RCC 7860 (cell line): ENCODE data around the gene TACC3.
A peak's percentile ranks its signal among the peaks of the same experiment; 100 is the strongest.

Experiments
- DNase-seq: peaks from one replicate; pipeline ENCODE4 v3.0.0-alpha.2; 2015; ENCODE audit warnings: low spot score
- FAIRE-seq: peaks from 2 replicates; lab custom pipeline; 2012; peaks lifted over from hg19 to GRCh38; lab: Jason Lieb, UNC

TACC3 gene

GRCh38 chr4:1743975-1744374 is 22.7 kb downstream of the TACC3 start:
- no peak for DNase-seq
- no peak for FAIRE-seq

- DNase-seq, result no peak
- FAIRE-seq, result no peak
Observed at GRCh38 chr4:1744552-1744951, 23.2 kb downstream of the TACC3 start.

- FAIRE-seq (no peak), DNase-seq (no peak)
Observed at GRCh38 chr4:1745165-1745564, 23.8 kb downstream of the TACC3 start.

DNA sequence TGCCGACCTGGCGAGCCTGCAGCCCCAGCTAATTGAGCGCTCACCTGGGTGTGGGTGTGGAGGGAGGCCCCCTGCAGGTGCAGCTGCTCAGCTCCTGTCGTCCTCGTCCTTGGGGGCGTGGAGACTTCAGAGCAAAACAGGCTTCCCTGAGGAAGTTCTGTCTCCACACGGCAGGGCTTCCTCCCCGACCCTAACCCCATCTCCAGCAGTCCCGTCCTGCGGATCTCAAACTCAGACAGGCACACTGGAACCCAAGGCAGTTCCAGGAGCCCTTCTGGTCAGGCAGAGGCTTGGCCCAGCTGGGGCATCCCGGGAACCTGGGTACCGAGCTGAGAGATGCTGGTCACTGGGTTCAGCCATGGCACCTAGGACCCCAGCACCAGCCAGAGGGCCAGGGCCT is 24.4 kb downstream of the TACC3 start:
- DNase-seq (no peak), FAIRE-seq (no peak)

DNA sequence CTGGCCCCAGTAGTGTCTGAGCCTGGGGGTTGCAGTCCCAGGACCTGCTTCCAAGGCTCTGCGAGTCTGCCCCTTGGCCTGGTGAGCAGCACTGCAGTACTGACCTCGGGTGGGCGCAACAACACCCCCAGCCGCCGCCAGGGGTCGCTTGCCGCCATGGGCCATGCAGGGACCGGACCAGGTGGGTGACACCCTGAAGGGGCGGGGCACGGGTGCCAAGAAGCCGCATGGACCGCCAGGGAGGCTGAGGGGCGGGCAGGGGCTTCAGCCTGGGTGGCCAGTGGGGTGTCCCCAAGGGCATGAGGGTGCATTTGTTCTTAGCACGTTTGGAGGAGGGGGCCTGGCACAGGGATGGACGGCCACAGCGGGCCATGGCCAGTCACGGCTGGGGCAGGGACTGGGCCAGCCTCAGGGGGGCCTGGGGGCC is 25.0 kb downstream of the TACC3 start:
- FAIRE-seq (no peak), DNase-seq (peak; percentile 51)

DNA sequence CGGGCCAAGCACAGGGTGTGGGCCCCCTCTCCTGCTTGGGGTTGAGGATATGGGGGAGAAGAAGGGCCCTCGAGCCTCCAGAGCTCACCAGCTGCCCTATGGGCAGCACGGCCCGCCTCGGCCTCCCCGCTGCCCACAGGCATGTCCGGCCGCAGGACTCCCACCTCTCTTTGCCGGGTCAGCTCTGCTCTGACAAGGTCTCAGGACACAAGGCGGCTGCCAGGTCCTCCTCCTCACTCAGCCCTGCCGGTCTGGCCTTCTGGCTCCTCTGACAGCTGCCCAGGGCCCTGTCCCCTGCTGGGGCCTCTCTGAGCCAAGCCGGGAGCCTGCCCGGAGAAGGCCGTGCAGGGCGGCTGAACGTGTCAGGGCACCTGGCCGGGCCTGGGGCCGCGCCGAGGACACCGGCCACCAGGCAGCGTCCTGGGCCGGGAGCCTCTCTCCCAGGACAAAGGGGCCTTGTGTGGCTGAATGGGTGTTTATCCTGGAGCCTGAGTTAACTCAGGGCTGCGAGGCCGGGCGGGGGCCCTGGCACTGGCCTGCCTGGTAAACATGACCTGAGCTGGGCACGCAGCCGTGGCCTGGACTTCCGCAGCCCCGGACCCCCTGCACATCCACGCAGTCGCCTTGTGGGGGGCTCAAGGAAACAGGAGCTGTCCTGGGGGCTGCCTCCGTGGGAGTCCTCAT is 25.7 kb downstream of the TACC3 start:
- DNase-seq, result no peak
- FAIRE-seq, result no peak

DNA sequence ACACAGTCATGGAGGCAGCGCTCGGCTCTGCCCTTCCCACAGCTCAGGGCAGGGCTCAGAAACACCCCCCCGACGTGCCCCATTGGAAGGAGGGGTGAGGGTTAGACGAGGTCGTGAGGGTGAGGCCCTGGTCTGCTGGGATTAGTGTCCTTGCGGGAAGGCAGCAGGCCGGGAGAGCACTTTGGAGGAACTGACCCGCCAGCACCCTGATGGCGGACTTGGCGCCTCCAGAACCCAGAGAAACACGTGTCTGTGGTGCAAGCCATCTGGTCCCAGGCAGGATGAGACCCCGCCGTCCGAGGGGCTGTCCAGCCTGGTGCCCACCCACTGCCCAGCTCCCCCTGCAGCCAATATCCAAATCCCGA is 26.3 kb downstream of the TACC3 start:
- FAIRE-seq, result no peak
- no peak for DNase-seq

DNA sequence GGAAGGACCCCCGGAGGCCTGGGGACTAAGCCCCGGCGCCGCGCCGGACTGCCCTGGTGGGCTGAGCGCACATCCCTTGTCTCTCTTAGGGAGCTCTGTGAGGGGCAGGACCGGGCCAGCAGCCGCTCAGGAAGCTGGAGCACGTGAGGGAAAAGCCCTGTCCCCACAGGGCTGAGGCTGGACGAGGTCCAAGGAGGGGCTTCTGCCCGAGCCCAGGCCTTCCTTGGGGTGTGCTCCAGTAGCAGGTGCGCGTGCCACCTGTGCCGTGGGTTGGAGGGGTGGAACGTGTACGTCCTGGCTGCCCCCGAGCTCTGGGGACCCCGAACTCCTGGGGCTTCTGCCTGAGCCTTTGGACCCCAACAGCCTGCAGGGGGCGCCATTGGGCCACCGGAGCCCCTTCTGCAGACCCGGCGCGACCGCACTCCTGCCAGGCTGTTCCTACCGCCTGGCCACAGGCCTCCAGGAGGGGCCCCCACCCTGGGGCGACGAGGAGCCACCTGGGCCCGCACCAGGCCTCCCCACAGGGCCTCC is 27.2 kb downstream of the TACC3 start:
- FAIRE-seq, result no peak
- peak; percentile 60 for DNase-seq

GRCh38 chr4:1749370-1749769 is 28.0 kb downstream of the TACC3 start:
- FAIRE-seq, result no peak
- DNase-seq, result no peak

DNA sequence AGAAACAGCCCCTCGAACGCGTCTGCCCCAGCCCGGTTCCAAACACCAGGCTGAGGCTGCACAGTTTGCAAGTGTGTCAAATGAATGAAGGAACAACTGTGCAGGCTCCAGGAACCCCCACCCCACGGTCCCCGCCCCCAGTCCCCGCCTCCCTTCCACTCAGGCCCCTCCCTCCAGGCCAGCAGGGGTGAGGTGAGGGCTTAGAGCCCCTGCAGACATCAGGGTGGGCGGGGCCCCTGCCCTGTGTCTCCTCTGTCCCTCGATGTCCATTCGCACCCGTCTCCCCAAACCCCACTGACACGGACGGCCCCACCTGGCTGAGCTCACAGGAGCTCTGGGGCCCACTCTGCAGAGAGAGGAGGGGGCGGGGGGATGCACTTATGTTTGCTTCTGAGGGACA is 28.5 kb downstream of the TACC3 start:
- no peak for FAIRE-seq
- DNase-seq, result no peak

DNA sequence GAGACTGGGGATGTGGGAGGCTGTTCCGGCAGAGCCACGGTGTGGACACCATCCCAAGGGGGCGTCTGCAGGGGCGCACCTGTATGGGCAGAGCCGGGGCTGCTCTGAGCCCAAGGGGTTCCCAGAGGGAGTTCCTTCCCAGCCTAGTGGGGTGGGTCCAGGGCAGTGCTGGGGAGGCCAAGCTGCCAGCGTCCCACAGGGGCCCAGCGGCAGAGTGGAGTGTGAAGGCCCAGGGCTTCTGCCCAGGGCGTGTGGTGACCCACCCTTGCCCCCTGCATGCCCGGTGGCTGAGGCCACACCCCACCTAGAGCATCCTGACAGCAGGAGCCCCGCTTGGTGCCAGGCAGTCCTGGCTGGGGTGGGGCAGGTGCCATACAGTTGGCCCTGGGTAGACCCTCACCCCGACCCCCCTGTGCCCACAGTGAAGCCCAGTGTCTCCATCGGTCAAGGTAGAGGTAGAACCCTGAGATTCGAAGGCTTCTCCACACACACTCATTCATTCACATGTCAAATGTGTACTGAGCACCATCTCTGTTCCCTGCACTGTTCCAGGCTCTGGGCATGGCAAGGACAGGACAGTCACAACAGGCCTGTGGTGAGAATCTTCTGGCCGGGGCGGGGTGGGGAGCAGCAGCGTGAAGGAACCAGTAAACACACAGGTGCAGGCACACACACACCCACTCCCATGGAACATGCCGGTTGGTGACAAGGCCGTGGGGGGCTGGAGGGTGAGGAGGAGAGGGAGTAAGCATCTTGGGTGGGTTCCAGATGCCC is 29.2 kb downstream of the TACC3 start:
- DNase-seq, result no peak
- no peak for FAIRE-seq

DNA sequence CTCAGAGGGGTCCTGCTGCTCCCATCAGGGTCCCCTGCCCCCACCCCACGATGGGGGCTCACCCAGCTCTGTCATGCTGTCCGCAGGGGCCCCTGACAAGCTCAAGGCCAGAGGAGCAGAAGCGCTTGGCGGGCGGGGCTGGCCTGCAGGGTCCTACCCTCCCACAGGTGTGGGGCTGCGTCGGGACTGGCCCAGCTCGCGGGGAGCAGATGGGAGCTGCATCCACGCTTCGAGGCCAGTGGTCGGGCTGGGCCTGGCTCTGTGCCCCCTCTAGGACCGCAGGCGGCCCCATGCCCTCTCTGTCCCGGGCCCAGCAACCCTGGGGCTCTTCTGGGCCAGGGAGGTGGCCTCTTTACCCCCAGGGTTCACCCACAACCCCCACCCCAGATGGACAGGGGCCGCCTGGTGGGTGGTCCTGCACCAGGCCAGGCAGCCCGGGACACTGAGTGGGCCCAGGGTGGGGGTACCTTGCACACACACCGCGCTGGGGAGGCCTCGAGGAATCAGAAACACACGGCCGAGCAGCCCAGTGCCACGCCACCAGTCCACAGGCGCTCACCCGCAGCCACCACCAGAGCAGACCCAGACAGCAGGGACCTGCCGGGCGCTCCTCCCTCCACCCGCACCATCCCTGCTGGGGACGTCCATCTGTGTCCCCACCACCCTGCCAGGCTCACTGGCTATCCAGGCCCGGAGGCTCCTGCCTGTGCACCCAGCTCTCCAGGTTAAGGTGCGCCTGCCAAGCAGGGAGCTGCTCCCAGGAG is 30.0 kb downstream of the TACC3 start:
- FAIRE-seq, result no peak

GRCh38 chr4:1751919-1752283 is 30.6 kb downstream of the TACC3 start:
- no peak for DNase-seq
- no peak for FAIRE-seq

More for the DNA sequence above, 30.0 kb downstream of the TACC3 start:
- DNase-seq, result no peak

DNA sequence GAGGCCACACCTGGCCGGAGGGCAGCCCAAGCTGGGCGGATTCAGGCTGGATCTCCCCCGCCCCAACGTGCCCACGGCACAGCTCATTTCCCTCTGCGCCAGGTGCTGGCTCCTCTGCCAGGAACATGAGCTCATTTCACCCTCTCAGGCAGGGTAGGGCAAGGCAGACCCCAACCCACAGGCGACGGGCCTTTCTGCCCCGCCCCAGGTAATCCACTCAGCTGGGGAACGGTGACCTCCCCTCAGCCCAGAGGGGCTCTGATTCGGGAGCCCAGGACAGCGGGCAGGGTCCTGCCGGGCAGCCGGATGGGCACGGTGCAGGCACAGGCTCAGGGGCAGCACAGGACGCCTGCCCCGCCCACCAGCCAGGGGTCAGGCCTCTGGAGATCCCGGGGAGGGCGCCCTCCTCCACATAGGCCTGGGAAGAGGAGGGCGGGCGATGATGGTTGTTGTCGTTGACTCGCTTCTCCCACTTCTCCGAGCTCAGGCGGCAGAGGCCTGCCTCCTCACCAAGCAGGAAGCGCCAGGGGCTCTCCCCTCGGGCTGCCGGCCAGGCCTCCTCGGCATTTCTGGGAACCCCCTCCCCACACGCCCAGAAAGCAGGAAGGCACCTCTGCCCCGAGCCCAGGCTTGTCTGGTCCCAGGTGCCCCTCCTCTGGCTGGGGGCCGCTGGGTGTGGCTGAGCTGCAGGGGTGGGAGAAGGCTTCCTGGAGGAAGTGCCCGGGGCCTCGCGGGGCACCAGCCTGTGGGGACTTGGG is 31.1 kb downstream of the TACC3 start:
- DNase-seq (no peak), FAIRE-seq (no peak)

GRCh38 chr4:1753294-1753696 is 32.0 kb downstream of the TACC3 start:
- DNase-seq (no peak), FAIRE-seq (no peak)

DNA sequence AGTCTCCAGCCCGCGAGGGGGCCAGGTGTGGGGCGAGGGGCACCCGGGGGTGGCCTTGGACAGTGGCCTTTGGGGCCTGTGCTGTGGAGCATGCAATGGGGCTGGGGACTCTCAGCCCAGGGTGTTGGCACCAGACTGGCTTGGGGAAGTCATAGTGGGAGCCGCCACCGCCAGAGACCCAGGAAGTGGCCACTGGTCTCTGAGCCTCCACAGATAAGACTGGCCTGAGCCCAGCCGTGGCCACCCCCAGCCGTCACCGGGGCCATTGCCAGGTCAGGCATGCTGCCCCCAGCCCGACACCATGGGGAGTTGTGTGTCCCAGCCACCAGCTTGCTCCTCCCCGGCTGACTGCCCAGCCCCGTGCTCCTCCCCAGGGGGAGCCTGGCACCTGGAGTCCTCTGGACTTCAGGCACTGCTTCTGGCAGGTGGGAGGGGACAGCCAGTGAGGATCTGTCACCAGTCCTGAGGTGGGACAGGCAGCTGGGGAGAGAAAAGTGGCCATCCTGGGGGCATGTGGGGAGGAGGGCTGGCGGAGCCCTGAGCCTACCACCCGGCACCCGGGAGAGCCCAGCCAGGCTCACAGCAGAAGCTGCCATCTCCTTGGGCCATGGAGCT is 32.5 kb downstream of the TACC3 start:
- DNase-seq, result peak; percentile 12
- no peak for FAIRE-seq

DNA sequence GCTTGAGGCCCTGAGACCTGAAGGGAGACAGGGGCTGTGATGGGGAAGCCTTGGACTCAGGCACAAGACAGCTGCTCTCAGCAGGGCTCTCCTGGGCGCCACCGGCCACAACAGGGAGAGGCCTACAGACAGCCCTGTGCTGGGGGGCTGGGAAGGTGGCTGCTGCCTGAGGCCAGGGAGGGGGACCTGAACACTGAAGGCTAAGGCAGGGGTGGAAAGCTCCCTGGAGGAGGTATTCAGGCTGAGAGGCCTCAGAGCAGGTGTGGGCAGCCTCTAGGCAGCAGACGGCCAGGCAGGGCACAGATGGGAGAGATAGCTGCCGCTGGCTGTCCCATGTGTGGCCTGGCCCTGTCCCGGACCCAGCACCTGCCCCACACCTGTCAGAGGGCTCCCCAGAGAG is 33.0 kb downstream of the TACC3 start:
- DNase-seq (no peak), FAIRE-seq (no peak)

DNA sequence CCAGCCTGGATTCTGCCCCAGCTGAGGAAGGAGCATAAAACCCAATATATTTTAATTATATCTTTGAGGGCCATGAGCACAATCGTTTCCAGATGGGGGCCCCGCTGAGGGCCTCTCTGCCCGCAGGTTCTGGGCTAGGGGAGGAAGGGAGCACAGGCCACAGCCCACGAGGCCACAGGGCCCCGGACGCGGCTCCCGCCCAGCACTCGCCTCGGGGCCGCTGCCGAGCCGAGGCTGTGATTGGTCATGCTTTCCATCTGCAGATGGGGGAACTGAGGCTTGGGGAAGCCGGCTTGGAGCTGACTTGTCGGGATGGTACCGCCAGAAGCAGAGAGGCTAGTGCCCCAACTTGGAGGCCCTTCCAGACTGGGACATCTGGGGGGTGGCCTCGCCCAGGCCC is 34.0 kb downstream of the TACC3 start:
- no peak for FAIRE-seq
- no peak for DNase-seq

GRCh38 chr4:1756079-1756478 is 34.8 kb downstream of the TACC3 start:
- no peak for DNase-seq
- no peak for FAIRE-seq
